ENCODE measurements around the gene PADI2. TPM values are rescaled to one million over a fixed set of nuclear protein-coding genes. Genes with fewer than 3 reads are reported as not detected.

PADI2 gene
- total RNA-seq, 4 donors from 2014 or later: 156 to 176 (median 171) TPM

GRCh38 chr1:17046334-17046657 is 73.0 kb downstream of the PADI2 start:
- H3K27ac ChIP-seq: peak overlapping the region in 2 of 4 donors; percentile 46 to 56
- H3K4me1 ChIP-seq: peaks cover 13 to 27% of the 10 kb centered on the region in 2 donors
- intact Hi-C loops (cut with DNase I; ENCODE audit: low total_unique reads): loop anchor here (1.0 kb wide), 1 partner anchor 95 kb away; no protein-coding TSS in a partner anchor
- in situ Hi-C loops (cut with MboI; ENCODE audit: low sequenced_read_pairs in 4 of 4): loop anchor here in 3 of 4 donors (5.0 to 10.0 kb wide), 2 partner anchors 84 to 91 kb away; no protein-coding TSS in a partner anchor
- DNase-seq (no peak), ATAC-seq (no peak)
- no peaks in the 10 kb centered on the region for H3K27me3 ChIP-seq
- H3K9me3 ChIP-seq: no peaks in the 10 kb centered on the region
- no peak overlapping the region for H3K4me3 ChIP-seq
- peaks cover 0 to 39% of the 10 kb centered on the region in 2 donors for H3K36me3 ChIP-seq
- no peak for TF ChIP-seq POLR2A (IDR thresholded peaks at IDR 0.05)
- no peak for TF ChIP-seq CTCF (IDR thresholded peaks at IDR 0.05 in 4 of 5, conservative IDR thresholded peaks at IDR 0.05 in 1 of 5)

- H3K27ac ChIP-seq: peak overlapping the region; percentile 24 to 62 (median 33)
- intact Hi-C loops (cut with DNase I; ENCODE audit: low total_unique reads) (loop anchor here (1.0 kb wide), 1 partner anchor 94 kb away; no protein-coding TSS in a partner anchor), in situ Hi-C loops (cut with MboI; ENCODE audit: low sequenced_read_pairs in 4 of 4) (loop anchor here in 3 of 4 donors (5.0 to 10.0 kb wide), 2 partner anchors 83 to 91 kb away; no protein-coding TSS in a partner anchor)
- TF ChIP-seq CTCF (IDR thresholded peaks at IDR 0.05 in 4 of 5, conservative IDR thresholded peaks at IDR 0.05 in 1 of 5): peak; percentile 54 to 82 (median 67)
- no peak for TF ChIP-seq POLR2A (IDR thresholded peaks at IDR 0.05)
- peaks cover 0 to 44% of the 10 kb centered on the region in 2 donors for H3K36me3 ChIP-seq
- peak; percentile 62 to 65 for ATAC-seq
- H3K4me1 ChIP-seq: peaks cover 9 to 24% of the 10 kb centered on the region in 2 donors
- peak overlapping the region in 2 of 4 donors; percentile 1 to 12 for H3K4me3 ChIP-seq
- H3K9me3 ChIP-seq: no peaks in the 10 kb centered on the region
- DNase-seq: no peak
- no peaks in the 10 kb centered on the region for H3K27me3 ChIP-seq
These were observed 73.5 kb downstream of the PADI2 start for GRCh38 chr1:17045634-17046333.

GRCh38 chr1:17045150-17045549 is 74.1 kb downstream of the PADI2 start:
- no peak for TF ChIP-seq POLR2A (IDR thresholded peaks at IDR 0.05)
- no peak for TF ChIP-seq CTCF (IDR thresholded peaks at IDR 0.05 in 4 of 5, conservative IDR thresholded peaks at IDR 0.05 in 1 of 5)
- Histone ChIP-seq H3K4me3 (peak overlapping the region in 1 of 4 donors; percentile 1), H3K9me3 (no peaks in the 10 kb centered on the region), H3K4me1 (peaks cover 9 to 24% of the 10 kb centered on the region in 2 donors), H3K27ac (peak overlapping the region in 3 of 4 donors; percentile 26 to 62 (median 40)), H3K36me3 (peaks cover 0 to 47% of the 10 kb centered on the region in 2 donors), H3K27me3 (no peaks in the 10 kb centered on the region)
- ATAC-seq (no peak), DNase-seq (no peak)
- in situ Hi-C loops (cut with MboI; ENCODE audit: low sequenced_read_pairs in 4 of 4): loop anchor here in 3 of 4 donors (5.0 to 10.0 kb wide), 2 partner anchors 83 to 90 kb away; no protein-coding TSS in a partner anchor
- intact Hi-C loops (cut with DNase I; ENCODE audit: low total_unique reads): no loop called here

- DNase-seq (no peak), ATAC-seq (no peak)
- Histone ChIP-seq H3K9me3 (no peaks in the 10 kb centered on the region), H3K27ac (peak overlapping the region in 1 of 4 donors; percentile 24), H3K4me1 (peaks cover 9 to 24% of the 10 kb centered on the region in 2 donors), H3K27me3 (no peaks in the 10 kb centered on the region), H3K4me3 (no peak overlapping the region), H3K36me3 (peaks cover 0 to 48% of the 10 kb centered on the region in 2 donors)
- intact Hi-C loops (cut with DNase I; ENCODE audit: low total_unique reads): loop anchor here (1.0 kb wide), 1 partner anchor 14 kb away; no protein-coding TSS in a partner anchor
- TF ChIP-seq POLR2A (IDR thresholded peaks at IDR 0.05) (no peak), CTCF (IDR thresholded peaks at IDR 0.05 in 4 of 5, conservative IDR thresholded peaks at IDR 0.05 in 1 of 5) (no peak)
- in situ Hi-C loops (cut with MboI; ENCODE audit: low sequenced_read_pairs in 4 of 4): loop anchor here in 2 of 4 donors (10.0 kb wide), 1 partner anchor 89 kb away; no protein-coding TSS in a partner anchor
These were observed 75.6 kb downstream of the PADI2 start for GRCh38 chr1:17043676-17044075.

Measured in gastrocnemius medialis (tissue), 4 donors.